ENCODE data around the gene GMEB2.

GMEB2 gene

DNA sequence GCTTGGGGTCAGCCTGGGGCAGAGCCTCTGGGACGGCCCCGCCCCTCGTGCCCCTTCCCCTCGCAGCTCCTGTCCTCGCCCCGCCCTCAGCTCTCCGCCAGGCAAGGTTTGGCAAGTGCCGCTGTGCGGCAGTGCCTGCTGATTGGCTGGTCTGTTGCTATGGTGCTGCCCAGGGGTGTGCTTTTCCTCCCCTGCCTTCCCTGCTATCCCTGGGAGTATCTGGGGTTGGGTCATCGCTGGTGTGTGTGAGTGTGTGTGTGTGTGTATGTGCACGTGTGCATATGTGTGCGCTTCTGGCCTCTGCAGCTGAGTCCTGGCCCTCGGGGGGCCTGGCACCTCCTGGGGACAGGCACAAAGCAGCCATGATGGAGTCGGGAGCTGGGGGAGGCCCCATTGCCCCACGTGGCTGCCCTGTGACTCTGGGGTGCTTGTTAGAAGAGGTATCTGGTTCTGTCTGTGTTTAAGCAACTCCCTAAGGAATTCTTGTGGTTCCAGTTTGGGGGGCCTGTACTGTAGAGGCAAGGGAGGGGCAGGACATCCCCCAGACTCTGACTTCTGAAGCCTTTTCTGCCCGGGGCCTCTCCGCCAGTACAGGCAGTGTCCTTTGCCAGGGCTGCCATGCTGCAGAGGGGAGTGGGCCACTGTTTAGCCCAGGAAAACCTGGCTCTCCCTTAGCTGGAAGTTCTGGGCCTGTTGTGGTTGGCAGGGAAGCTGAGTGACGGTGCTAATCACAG, 38.1 kb upstream of the GMEB2 start:
- TF ChIP-seq, protein P1, sequence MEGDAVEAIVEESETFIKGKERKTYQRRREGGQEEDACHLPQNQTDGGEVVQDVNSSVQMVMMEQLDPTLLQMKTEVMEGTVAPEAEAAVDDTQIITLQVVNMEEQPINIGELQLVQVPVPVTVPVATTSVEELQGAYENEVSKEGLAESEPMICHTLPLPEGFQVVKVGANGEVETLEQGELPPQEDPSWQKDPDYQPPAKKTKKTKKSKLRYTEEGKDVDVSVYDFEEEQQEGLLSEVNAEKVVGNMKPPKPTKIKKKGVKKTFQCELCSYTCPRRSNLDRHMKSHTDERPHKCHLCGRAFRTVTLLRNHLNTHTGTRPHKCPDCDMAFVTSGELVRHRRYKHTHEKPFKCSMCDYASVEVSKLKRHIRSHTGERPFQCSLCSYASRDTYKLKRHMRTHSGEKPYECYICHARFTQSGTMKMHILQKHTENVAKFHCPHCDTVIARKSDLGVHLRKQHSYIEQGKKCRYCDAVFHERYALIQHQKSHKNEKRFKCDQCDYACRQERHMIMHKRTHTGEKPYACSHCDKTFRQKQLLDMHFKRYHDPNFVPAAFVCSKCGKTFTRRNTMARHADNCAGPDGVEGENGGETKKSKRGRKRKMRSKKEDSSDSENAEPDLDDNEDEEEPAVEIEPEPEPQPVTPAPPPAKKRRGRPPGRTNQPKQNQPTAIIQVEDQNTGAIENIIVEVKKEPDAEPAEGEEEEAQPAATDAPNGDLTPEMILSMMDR (conservative IDR thresholded peaks at IDR 0.05): no peak
- no peak overlapping the region for H3K27ac ChIP-seq

DNA sequence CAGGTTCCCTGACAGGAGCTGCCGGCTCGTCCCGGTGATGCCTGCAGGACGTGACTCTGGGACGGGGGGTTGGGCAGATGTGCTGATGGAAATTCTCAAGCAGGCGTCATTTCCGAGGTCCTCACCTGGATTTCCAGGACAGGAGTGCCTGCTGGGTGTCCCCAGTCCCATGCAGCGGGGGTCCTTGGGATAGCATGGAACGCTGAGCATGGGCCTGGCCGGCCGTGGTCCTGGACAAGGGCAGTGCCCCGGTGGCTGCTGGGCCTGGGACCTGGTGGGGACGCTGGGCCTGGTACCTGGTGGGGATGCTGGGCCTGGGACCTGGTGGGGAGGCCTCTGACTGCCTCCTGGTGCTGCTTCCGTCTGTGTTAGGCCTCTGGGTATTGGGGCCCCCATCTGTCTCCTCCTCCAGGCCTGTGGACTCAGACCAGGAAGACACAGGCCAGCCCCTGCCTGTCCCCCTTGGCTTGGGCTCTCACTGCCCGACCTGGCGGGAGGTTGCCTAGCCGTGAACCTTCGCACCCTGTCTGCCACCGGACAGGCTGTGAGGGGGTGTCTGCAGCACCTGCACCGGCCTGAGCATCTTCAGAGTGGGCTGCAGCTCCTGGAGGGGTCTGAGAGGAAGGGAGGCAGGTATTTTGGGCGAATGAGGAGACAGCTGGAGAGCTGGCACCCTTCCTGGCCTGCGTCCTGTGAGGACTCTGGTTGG, 37.4 kb upstream of the GMEB2 start:
- TF ChIP-seq, protein P1 (conservative IDR thresholded peaks at IDR 0.05): no peak
- H3K27ac ChIP-seq: no peak overlapping the region

DNA sequence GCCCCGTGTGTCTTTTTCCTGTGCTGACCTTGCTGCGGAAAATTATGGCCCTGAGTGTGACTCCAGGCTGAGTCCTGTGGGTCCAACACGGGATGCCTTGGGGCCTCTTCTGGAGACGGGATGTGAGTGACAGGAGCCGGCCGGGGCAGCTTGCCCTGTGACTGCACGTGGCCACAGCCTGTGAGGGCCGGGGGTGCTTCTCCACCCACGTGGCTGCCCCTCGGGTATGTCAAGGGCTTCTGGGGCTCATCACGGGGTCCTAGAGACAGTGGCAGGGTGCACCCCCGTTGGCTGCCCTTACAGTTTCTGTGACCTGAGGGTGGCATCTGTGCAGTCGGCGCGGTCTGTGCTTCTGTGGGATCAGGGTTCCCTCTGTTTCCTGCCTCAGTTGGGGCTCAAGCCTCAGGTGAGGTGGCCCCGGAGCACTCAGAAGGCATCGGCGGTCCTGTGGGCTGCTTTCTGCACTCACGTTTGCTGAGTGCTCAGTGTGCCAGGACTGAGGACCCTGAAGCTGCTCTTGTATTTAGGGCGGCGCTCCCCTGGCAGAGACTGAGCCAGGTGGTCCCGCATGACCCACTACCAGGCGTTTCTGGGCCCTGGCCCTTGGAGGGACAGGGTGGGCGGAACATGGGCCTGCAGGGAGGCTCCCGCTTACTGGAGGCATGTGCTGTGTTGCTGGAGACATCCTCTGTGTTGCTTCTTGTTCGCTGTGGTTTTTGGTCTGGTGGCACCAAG, 36.6 kb upstream of the GMEB2 start:
- TF ChIP-seq, protein P1 (conservative IDR thresholded peaks at IDR 0.05): no peak
- H3K27ac ChIP-seq: no peak overlapping the region

DNA sequence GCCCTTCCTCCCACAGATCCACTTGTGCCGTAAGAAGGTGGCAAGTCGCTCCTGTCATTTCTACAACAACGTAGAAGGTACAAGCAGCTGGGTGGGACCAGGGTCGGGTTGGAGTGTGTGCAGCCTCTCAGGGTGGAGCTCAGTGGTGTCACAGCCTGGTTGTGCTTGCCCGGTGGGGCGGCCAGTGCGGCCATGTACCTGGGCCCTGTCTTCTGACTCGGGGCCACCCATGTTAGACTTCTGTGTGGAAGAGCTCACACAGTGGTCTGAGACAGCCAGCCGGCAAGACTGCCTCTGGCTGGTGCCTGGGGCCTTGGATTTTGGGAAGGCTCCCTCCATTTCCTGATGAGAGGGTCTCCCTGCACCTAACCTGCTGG, 35.9 kb upstream of the GMEB2 start:
- H3K27ac ChIP-seq: no peak overlapping the region
- TF ChIP-seq, protein P1 (conservative IDR thresholded peaks at IDR 0.05): no peak

DNA sequence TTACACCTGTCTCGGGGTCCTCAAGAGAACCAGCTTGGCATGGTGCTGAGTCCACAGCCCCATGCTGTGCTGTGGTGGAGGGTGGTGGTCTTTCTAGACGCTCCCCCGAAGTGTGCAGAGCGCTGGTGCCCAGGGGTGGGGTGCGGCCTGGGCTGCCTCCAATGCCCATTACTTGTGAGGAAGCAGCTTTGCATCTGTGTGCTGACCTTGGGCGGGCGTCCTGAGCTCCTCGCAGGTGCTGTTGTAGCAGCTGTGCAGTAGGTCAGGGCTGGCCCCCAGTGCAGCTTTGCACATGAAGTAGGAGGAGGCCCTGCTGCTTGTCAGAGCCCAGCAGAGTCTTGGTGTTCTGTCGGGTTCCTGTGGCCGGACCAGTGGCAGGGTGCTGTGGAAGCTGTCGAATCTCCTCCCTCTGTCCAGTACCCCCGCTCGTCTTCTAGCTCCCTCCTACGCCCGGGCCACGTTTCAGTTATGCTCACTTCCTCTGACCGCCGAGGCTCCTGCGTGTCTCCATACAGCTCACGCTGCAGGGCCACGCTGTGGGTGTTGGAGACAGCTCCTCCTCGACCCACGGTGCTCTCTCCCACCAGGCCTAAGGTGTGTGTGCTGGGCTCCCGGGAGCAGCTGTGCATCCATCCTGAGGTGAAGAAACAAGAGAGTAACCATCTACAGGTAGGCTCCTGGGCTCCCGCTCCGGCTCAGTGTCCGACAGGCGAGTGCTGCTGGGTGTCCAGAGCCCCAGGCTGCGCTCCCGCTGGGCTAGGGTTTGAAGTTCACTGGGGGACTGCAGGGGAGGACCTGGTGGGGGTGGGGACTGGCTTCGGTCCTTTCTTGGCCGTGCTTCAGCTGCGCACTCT, 35.3 kb upstream of the GMEB2 start:
- H3K27ac ChIP-seq: no peak overlapping the region
- TF ChIP-seq, protein P1 (conservative IDR thresholded peaks at IDR 0.05): no peak

DNA sequence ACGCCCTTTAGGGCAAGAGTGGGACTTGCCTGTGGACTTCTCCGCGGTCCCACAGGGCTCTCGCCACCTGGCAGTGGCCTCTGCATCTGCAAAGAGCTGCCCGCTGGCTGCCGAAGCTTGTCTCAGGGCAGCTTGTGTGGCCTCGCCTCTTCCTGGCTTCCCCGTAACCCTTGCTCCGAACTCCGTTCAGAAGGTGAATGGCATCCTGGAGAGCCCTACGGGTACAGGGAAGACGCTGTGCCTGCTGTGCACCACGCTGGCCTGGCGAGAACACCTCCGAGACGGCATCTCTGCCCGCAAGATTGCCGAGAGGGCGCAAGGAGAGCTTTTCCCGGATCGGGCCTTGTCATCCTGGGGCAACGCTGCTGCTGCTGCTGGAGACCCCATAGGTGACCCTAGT, 34.2 kb upstream of the GMEB2 start:
- TF ChIP-seq, protein P1 (conservative IDR thresholded peaks at IDR 0.05): no peak
- no peak overlapping the region for H3K27ac ChIP-seq
